ENCODE results near the gene TDP2. TPM values are rescaled to one million over a fixed set of nuclear protein-coding genes. Genes with fewer than 3 reads are reported as not detected.

TDP2 gene
- total and polyA plus RNA-seq, 9 of the 15 experiments (the other 6 are each of a cell fraction or from before 2014, with no cell fraction given) = 27.7 to 60.1 (median 31.8) TPM

GRCh38 chr6:24702720-24703282 is 36.1 kb upstream of the TDP2 start:
- peak; percentile 42 for ATAC-seq
- Histone ChIP-seq H3K79me2 (ENCODE audit: control insufficient read depth, insufficient read depth, low read length) (no peaks in the 10 kb centered on the region), H3K4me2 (ENCODE audit: insufficient read depth, low read length) (no peak overlapping the region), H3K9me1 (ENCODE audit: control insufficient read depth, insufficient read depth, low read length) (no peaks in the 10 kb centered on the region), H3K27ac (ENCODE audit: extremely low read depth, low read depth, low read length) (no peak overlapping the region), H3K9me3 (replicated peaks; ENCODE audit: control insufficient read depth, insufficient read depth, low read depth, low read length) (no peaks in the 10 kb centered on the region), H3K9ac (ENCODE audit: insufficient read depth in 1 of 2, low read depth in 2 of 2, low read length in 2 of 2) (no peak overlapping the region), H3K36me3 (ENCODE audit: control insufficient read depth, insufficient read depth, low read length) (peaks cover 84% of the 10 kb centered on the region), H3K4me3 (no peak overlapping the region), H4K20me1 (replicated peaks; ENCODE audit: control insufficient read depth, insufficient read depth, low read length) (0 out of 2 replicates have a peak, but pooled peaks cover 3% of the 10 kb centered on the region), H3K4me1 (replicated peaks in 1 of 2; ENCODE audit: control insufficient read depth in 2 of 2, insufficient read depth in 2 of 2, low read length in 2 of 2) (no peaks in the 10 kb centered on the region), H3K27me3 (ENCODE audit: control insufficient read depth in 2 of 2, insufficient read depth in 2 of 2, low read length in 2 of 2) (no peaks in the 10 kb centered on the region), H2AFZ (ENCODE audit: low read depth, low read length) (no peak overlapping the region)
- no peak for DNase-seq (ENCODE audit: extremely low read depth in 1 of 4, low spot score in 3 of 4)
- no peak for FAIRE-seq
- intact Hi-C loops (cut with micrococcal nuclease) = no loop called here
- WGBS (ENCODE audit: insufficient coverage, low coverage, missing lambda C conversion rate) = 86% methylated on average over 4 of the region's 4 CpGs
- ChIA-PET CTCF (ENCODE audit: low intra/inter-chr PET ratio) (no interaction called here), POLR2A (interaction anchor here (0.6 to 4.6 kb wide), 9 partner anchors 10 to 143 kb away, joined by 3 to 31 read pairs (median 3); partner anchors contain the start of genes ACOT13, C6orf62 and TDP2)
- in situ Hi-C loops (cut with MboI) = no loop called here
- no TSS peak for BruUV-seq (replicated peaks)
- TF ChIP-seq ZFX (CRISPR knock-in tag; IDR thresholded peaks at IDR 0.05) (no peak), TFE3 (CRISPR knock-in tag; IDR thresholded peaks at IDR 0.05) (no peak), POLR2AphosphoS5 (IDR thresholded peaks at IDR 0.05; ENCODE audit: control insufficient read depth, insufficient read depth, low read depth, low read length) (0 out of 2 replicates have a peak, but pooled peaks have one; percentile 35), HMG20B (CRISPR knock-in tag; IDR thresholded peaks at IDR 0.05) (no peak), ZNF212 (CRISPR knock-in tag; IDR thresholded peaks at IDR 0.05) (no peak), E2F8 (IDR thresholded peaks at IDR 0.05; ENCODE audit: low read depth, partially characterized antibody) (peak; percentile 17), NR2C2 (CRISPR knock-in tag; IDR thresholded peaks at IDR 0.05) (no peak), NR2C2 (tag; IDR thresholded peaks at IDR 0.05) (no peak), SMAD2 (IDR thresholded peaks at IDR 0.05; ENCODE audit: low read depth, low read length) (no peak), ESRRB (CRISPR knock-in tag; IDR thresholded peaks at IDR 0.05; ENCODE audit: borderline replicate concordance) (0 out of 2 replicates have a peak, but pooled peaks have one; percentile 35)
- TF ChIP-seq, protein P1, sequence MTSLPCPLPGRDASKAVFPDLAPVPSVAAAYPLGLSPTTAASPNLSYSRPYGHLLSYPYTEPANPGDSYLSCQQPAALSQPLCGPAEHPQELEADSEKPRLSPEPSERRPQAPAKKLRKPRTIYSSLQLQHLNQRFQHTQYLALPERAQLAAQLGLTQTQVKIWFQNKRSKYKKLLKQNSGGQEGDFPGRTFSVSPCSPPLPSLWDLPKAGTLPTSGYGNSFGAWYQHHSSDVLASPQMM (CRISPR knock-in tag; IDR thresholded peaks at IDR 0.05) = no peak
- TF ChIP-seq, protein P2, sequence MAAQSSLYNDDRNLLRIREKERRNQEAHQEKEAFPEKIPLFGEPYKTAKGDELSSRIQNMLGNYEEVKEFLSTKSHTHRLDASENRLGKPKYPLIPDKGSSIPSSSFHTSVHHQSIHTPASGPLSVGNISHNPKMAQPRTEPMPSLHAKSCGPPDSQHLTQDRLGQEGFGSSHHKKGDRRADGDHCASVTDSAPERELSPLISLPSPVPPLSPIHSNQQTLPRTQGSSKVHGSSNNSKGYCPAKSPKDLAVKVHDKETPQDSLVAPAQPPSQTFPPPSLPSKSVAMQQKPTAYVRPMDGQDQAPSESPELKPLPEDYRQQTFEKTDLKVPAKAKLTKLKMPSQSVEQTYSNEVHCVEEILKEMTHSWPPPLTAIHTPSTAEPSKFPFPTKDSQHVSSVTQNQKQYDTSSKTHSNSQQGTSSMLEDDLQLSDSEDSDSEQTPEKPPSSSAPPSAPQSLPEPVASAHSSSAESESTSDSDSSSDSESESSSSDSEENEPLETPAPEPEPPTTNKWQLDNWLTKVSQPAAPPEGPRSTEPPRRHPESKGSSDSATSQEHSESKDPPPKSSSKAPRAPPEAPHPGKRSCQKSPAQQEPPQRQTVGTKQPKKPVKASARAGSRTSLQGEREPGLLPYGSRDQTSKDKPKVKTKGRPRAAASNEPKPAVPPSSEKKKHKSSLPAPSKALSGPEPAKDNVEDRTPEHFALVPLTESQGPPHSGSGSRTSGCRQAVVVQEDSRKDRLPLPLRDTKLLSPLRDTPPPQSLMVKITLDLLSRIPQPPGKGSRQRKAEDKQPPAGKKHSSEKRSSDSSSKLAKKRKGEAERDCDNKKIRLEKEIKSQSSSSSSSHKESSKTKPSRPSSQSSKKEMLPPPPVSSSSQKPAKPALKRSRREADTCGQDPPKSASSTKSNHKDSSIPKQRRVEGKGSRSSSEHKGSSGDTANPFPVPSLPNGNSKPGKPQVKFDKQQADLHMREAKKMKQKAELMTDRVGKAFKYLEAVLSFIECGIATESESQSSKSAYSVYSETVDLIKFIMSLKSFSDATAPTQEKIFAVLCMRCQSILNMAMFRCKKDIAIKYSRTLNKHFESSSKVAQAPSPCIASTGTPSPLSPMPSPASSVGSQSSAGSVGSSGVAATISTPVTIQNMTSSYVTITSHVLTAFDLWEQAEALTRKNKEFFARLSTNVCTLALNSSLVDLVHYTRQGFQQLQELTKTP (IDR thresholded peaks at IDR 0.05; ENCODE audit: low read depth in 1 of 2, partially characterized antibody in 2 of 2) = no peak
